ENCODE data around the gene RAB19. TPM values are rescaled to one million over a fixed set of nuclear protein-coding genes. Genes with fewer than 3 reads are reported as not detected.

RAB19 gene
- total and polyA plus RNA-seq, 4 donors = 0.17 to 0.99 (median 0.44) TPM; not detected in 1

GRCh38 chr7:140383954-140384713, 19.7 kb upstream of the RAB19 start:
- WGBS (ENCODE audit: insufficient coverage) = 88% methylated on average over 1 of the region's 6 CpGs
- no peaks in the 10 kb centered on the region for H3K27me3 ChIP-seq (ENCODE audit: control insufficient read depth, insufficient read depth, low read length)
- H3K27ac ChIP-seq (ENCODE audit: low read depth, low read length) = no peak overlapping the region
- no peaks in the 10 kb centered on the region for H3K4me1 ChIP-seq (ENCODE audit: control insufficient read depth, insufficient read depth, low read length)
- DNase-seq (ENCODE audit: low read depth in 4 of 6, low spot score in 6 of 6) = no peak
- no peak overlapping the region for H3K4me3 ChIP-seq (ENCODE audit: low read depth, low read length)
- H3K36me3 ChIP-seq (ENCODE audit: control insufficient read depth, insufficient read depth, low read length) = peaks cover 26% of the 10 kb centered on the region
- no peaks in the 10 kb centered on the region for H3K9me3 ChIP-seq (ENCODE audit: control insufficient read depth, insufficient read depth, low read length)

- H3K4me3 ChIP-seq (ENCODE audit: low read depth, low read length) = no peak overlapping the region
- no peak for DNase-seq (ENCODE audit: low read depth in 4 of 6, low spot score in 6 of 6)
- H3K4me1 ChIP-seq (ENCODE audit: control insufficient read depth, insufficient read depth, low read length) = no peaks in the 10 kb centered on the region
- H3K36me3 ChIP-seq (ENCODE audit: control insufficient read depth, insufficient read depth, low read length) = peaks cover 18% of the 10 kb centered on the region
- no peaks in the 10 kb centered on the region for H3K27me3 ChIP-seq (ENCODE audit: control insufficient read depth, insufficient read depth, low read length)
- H3K9me3 ChIP-seq (ENCODE audit: control insufficient read depth, insufficient read depth, low read length) = no peaks in the 10 kb centered on the region
- H3K27ac ChIP-seq (ENCODE audit: low read depth, low read length) = no peak overlapping the region
- no CpG with 5 or more reads among the region's 1 CpG for WGBS (ENCODE audit: insufficient coverage)
Observed at GRCh38 chr7:140384894-140385545, 18.8 kb upstream of the RAB19 start.

GRCh38 chr7:140389445-140389844, 14.4 kb upstream of the RAB19 start:
- peaks cover 4% of the 10 kb centered on the region for H3K36me3 ChIP-seq (ENCODE audit: control insufficient read depth, insufficient read depth, low read length)
- H3K27ac ChIP-seq (ENCODE audit: low read depth, low read length) = no peak overlapping the region
- H3K4me3 ChIP-seq (ENCODE audit: low read depth, low read length) = no peak overlapping the region
- no peak for DNase-seq (ENCODE audit: low read depth in 4 of 6, low spot score in 6 of 6)
- H3K27me3 ChIP-seq (ENCODE audit: control insufficient read depth, insufficient read depth, low read length) = no peaks in the 10 kb centered on the region
- H3K4me1 ChIP-seq (ENCODE audit: control insufficient read depth, insufficient read depth, low read length) = no peaks in the 10 kb centered on the region
- 71% methylated on average over 8 of the region's 10 CpGs for WGBS (ENCODE audit: insufficient coverage)
- H3K9me3 ChIP-seq (ENCODE audit: control insufficient read depth, insufficient read depth, low read length) = no peaks in the 10 kb centered on the region

- no peak overlapping the region for H3K27ac ChIP-seq (ENCODE audit: low read depth, low read length)
- H3K27me3 ChIP-seq (ENCODE audit: control insufficient read depth, insufficient read depth, low read length) = no peaks in the 10 kb centered on the region
- peaks cover 4% of the 10 kb centered on the region for H3K36me3 ChIP-seq (ENCODE audit: control insufficient read depth, insufficient read depth, low read length)
- WGBS (ENCODE audit: insufficient coverage) = 93% methylated on average over 3 of the region's 4 CpGs
- H3K4me3 ChIP-seq (ENCODE audit: low read depth, low read length) = no peak overlapping the region
- H3K4me1 ChIP-seq (ENCODE audit: control insufficient read depth, insufficient read depth, low read length) = no peaks in the 10 kb centered on the region
- no peaks in the 10 kb centered on the region for H3K9me3 ChIP-seq (ENCODE audit: control insufficient read depth, insufficient read depth, low read length)
- DNase-seq (ENCODE audit: low read depth in 4 of 6, low spot score in 6 of 6) = no peak
Observed at GRCh38 chr7:140390034-140390433, 13.8 kb upstream of the RAB19 start.

GRCh38 chr7:140390466-140391190, 13.2 kb upstream of the RAB19 start:
- Histone ChIP-seq H3K4me3 (ENCODE audit: low read depth, low read length) (no peak overlapping the region), H3K36me3 (ENCODE audit: control insufficient read depth, insufficient read depth, low read length) (peaks cover 4% of the 10 kb centered on the region), H3K9me3 (ENCODE audit: control insufficient read depth, insufficient read depth, low read length) (no peaks in the 10 kb centered on the region), H3K27me3 (ENCODE audit: control insufficient read depth, insufficient read depth, low read length) (no peaks in the 10 kb centered on the region), H3K27ac (ENCODE audit: low read depth, low read length) (no peak overlapping the region), H3K4me1 (ENCODE audit: control insufficient read depth, insufficient read depth, low read length) (no peaks in the 10 kb centered on the region)
- DNase-seq (ENCODE audit: low read depth in 4 of 6, low spot score in 6 of 6) = no peak
- WGBS (ENCODE audit: insufficient coverage) = 89% methylated on average over 8 of the region's 8 CpGs

- Histone ChIP-seq H3K27me3 (ENCODE audit: control insufficient read depth, insufficient read depth, low read length) (no peaks in the 10 kb centered on the region), H3K4me3 (ENCODE audit: low read depth, low read length) (no peak overlapping the region), H3K4me1 (ENCODE audit: control insufficient read depth, insufficient read depth, low read length) (peaks cover under 1% of the 10 kb centered on the region), H3K27ac (ENCODE audit: low read depth, low read length) (no peak overlapping the region), H3K36me3 (ENCODE audit: control insufficient read depth, insufficient read depth, low read length) (peaks cover 4% of the 10 kb centered on the region), H3K9me3 (ENCODE audit: control insufficient read depth, insufficient read depth, low read length) (no peaks in the 10 kb centered on the region)
- 100% methylated on average over 1 of the region's 1 CpG for WGBS (ENCODE audit: insufficient coverage)
- DNase-seq (ENCODE audit: low read depth in 4 of 6, low spot score in 6 of 6) = no peak
Observed at GRCh38 chr7:140391634-140392033, 12.2 kb upstream of the RAB19 start.

- no peaks in the 10 kb centered on the region for H3K9me3 ChIP-seq (ENCODE audit: control insufficient read depth, insufficient read depth, low read length)
- H3K36me3 ChIP-seq (ENCODE audit: control insufficient read depth, insufficient read depth, low read length) = peaks cover 4% of the 10 kb centered on the region
- no peak for DNase-seq (ENCODE audit: low read depth in 4 of 6, low spot score in 6 of 6)
- no peak overlapping the region for H3K4me3 ChIP-seq (ENCODE audit: low read depth, low read length)
- no peak overlapping the region for H3K27ac ChIP-seq (ENCODE audit: low read depth, low read length)
- peaks cover 7% of the 10 kb centered on the region for H3K4me1 ChIP-seq (ENCODE audit: control insufficient read depth, insufficient read depth, low read length)
- no peaks in the 10 kb centered on the region for H3K27me3 ChIP-seq (ENCODE audit: control insufficient read depth, insufficient read depth, low read length)
- WGBS (ENCODE audit: insufficient coverage) = 99% methylated on average over 11 of the region's 12 CpGs
Observed at GRCh38 chr7:140393756-140394306, 10.0 kb upstream of the RAB19 start.

GRCh38 chr7:140397784-140398750, 5.8 kb upstream of the RAB19 start, which contains the start of gene SLC37A3:
SLC37A3 (minus strand) TSS chr7:140398530; CDS start chr7:140382526, 16,004 bp downstream.
- peaks cover 4% of the 10 kb centered on the region for H3K36me3 ChIP-seq (ENCODE audit: control insufficient read depth, insufficient read depth, low read length)
- no peaks in the 10 kb centered on the region for H3K9me3 ChIP-seq (ENCODE audit: control insufficient read depth, insufficient read depth, low read length)
- WGBS (ENCODE audit: insufficient coverage) = under 1% methylated on average over 65 of the region's 66 CpGs
- H3K4me1 ChIP-seq (ENCODE audit: control insufficient read depth, insufficient read depth, low read length) = peaks cover 7% of the 10 kb centered on the region
- peaks cover 2% of the 10 kb centered on the region for H3K27me3 ChIP-seq (ENCODE audit: control insufficient read depth, insufficient read depth, low read length)
- peak within 1 kb of the TSS; percentile 62 for H3K4me3 ChIP-seq (ENCODE audit: low read depth, low read length)
- DNase-seq (ENCODE audit: low read depth in 4 of 6, low spot score in 6 of 6) = peak; percentile 31 to 93 (median 70)
- peak within 1 kb of the TSS; percentile 22 for H3K27ac ChIP-seq (ENCODE audit: low read depth, low read length)

Data from spinal cord (tissue), 10 donors.